ENCODE measurements around the gene TEKT2.

TEKT2 gene

GRCh38 chr1:36088265-36088576, 4.3 kb downstream of the TEKT2 start:
- DNase-seq = no peak

DNA sequence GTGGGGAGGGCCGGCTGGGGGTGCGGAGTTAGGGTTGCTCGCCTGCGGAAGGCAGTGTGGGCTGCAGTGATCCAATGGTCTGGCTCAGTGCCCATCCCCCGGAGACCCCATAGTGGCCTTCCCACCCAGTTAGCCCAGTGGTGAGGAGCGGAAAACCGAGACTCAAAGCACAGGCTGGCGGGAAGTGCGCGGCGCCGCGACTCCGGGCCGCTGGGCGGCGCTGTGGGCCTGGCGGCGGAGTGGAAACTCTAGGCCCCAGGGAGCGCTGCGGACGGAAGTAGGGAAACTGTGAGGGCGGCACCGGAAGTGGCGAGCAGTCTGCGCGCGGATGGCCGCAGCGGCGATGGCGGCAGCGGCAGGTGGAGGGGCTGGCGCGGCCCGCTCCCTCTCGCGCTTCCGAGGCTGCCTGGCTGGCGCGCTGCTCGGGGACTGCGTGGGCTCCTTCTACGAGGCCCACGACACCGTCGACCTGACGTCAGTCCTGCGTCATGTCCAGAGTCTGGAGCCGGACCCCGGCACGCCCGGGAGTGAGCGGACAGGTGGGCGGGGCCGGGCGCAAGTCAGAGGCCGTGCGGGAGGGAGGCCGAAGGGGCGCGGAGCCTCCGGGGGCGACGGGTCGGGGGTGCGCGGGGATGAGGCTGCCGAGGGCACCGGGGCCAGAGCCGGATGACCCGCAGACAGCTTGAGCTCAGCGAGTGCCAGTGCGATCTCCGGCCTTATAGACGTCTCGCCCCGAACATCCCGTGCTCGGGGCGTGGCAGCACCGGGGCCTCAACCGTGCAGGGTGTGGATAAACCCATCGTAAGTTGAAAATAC, 4.9 kb downstream of the TEKT2 start, which contains the start of gene ADPRS:
Gene ADPRS, plus strand, starts transcription at position 316 of the 816 bp plus-strand sequence. Its CDS starts 13 bp downstream, at position 329.
- peak; percentile 92 for DNase-seq

DNA sequence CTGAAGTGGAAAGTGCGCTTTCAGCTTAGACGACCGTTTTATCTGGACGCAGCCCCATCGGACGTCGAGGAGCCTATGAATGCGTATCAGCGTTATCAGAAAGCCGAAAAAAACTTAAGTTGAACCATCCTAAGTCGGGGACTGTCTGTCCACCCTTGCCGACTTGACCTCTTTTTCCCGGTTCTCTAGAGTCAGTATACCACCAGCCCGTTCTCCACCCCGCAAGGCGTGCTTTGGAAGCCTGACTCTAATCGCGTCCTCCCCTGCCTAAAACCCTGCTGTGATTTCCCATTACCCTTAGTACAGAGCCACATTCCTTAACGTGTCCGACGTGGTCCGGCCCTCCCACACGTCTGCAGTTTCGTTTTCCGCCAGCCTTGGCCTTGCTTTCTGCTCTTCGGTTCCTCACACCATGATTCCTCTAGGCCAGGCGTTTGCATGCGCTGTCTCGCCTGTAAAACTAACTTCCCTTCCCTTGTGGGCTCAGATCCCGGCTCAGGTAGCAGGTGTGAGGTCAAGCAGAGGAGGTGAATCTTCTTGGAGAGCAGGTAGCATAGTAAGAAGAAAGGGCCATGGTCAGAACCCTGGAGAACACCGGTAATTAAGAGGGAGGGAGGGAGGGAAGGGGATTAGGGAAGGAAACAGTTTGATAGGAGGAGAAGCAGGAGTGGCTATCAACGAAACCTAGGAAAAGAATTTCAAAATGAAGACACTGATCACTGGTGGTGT, 5.7 kb downstream of the TEKT2 start:
- no peak for DNase-seq

DNA sequence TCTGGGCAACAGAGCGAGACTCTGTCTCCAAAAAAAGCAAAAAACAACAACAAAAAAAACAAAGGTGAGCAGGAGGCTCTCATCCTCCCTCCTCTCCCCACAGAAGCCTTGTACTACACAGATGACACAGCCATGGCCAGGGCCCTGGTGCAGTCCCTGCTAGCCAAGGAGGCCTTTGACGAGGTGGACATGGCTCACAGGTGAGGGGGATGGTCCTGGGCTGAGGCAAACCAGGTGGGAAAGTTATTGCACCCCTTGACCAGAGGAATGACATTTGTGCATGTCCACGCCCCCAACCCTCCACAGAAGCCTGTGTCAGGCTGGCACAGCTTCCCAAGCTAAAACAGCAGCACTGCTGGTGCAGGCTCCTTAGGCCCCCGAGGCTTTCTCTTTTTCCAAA, 7.2 kb downstream of the TEKT2 start:
- DNase-seq = no peak

DNA sequence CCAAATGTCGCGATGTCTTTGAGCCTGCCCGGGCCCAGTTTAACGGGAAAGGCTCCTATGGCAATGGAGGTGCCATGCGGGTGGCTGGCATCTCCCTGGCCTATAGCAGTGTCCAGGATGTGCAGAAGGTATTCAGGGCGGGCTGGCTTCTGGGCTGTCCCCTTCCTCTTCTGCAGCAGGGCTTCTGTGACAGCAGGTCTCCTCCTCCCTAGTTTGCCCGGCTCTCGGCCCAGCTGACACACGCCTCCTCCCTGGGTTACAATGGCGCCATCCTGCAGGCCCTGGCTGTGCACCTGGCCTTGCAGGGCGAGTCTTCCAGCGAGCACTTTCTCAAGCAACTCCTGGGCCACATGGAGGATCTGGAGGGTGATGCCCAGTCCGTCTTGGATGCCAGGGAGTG, 7.8 kb downstream of the TEKT2 start:
- DNase-seq = no peak

DNA sequence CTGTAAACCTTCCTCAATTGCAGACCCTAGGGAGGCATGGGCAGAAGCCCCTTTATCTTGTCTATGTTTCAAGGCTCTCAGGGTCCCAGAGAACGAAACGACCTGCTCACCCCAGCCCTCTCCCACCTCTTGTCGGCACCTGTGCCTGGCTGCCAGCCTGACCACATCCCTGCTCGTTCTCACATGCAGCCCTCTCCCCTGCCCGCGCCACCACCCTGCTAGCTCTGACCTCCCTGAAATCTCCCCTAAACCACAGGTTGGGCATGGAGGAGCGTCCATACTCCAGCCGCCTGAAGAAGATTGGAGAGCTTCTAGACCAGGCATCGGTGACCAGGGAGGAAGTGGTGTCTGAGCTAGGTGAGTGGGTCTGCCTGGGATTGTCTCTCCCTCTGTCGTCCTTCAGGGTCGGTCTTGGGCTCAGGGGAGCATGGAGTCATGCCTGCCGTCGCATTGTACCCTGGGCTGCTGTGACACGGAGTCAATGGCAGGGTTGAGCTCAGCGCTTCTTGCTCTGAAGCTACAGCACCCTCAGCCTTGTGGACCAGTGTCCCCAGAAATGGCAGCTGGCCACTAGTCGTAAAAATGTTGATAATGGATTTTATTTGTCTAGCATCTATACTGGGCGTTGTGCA, 8.4 kb downstream of the TEKT2 start:
- DNase-seq = no peak

- DNase-seq = no peak
These were observed 8.9 kb downstream of the TEKT2 start for GRCh38 chr1:36092798-36093185.

GRCh38 chr1:36093226-36093625, 9.3 kb downstream of the TEKT2 start:
- no peak for DNase-seq

DNA sequence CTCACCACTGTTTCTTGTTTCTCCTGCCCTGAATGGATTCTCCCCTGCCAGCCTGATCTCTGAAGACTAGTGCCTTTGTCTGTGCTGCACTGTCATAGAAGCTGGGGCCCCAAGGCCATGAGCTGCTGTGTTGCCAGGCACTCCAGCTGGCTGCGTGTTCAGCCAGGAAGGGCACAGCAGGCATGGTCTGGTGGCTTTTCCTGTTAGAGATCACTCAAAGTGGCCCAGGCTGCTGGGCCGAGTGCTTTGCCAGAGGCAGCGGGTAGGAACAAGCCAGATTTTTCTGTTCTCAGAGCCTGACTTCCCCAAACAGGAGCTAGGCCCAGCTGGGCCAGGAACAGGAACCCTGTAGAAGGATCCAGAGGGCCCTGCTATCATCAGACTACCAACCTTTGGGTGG, 10.0 kb downstream of the TEKT2 start:
- no peak for DNase-seq

GRCh38 chr1:36094621-36095061, 10.7 kb downstream of the TEKT2 start:
- DNase-seq = no peak

GRCh38 chr1:36095760-36096405, 12.0 kb downstream of the TEKT2 start:
- DNase-seq = peak; percentile 38

DNA sequence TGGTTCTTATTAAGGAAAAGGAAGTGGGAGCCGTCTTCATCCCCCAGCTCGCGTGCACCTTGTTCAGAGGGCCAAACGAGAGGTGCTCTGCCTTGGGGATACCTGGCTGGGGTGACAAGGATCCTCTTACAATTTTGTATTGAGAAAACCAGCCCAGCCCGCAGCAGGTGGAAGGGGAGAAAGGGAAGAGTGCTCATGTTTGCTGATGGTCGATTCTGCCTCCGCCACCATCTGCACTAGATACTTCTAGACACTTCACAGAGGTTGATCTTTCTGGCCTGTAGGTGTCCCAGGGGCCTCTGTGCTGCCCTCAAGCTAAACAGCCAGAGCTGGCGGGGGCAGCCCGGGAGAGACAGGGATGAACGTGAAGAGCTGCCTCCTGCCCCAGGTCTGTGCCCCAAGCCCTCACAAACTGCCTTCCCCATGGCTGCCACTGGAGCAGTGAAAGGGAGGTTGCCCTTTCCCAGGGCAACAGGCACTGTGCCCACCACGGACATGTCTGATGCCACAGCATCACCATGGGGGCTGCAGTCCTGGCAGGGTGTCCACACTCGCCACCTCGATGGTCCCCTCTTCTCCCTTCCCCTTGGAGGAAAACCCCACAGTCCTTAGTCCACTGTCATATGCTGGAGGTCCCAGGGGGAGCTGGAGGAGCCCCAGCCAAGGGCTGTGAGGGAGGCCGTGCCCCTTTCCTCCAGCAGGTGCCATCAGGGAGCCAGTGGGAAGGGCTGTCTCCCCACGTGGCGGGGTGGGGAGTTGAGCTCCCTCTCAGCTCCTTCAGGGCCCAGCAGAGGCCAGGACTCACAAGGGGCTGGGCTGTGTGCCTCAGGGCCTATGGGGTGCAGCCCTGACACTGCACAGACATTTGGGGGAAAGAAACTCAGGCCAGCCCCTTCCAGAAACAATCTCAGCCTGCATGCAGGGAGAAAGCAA, 12.9 kb downstream of the TEKT2 start:
- DNase-seq = peak; percentile 32

DNA sequence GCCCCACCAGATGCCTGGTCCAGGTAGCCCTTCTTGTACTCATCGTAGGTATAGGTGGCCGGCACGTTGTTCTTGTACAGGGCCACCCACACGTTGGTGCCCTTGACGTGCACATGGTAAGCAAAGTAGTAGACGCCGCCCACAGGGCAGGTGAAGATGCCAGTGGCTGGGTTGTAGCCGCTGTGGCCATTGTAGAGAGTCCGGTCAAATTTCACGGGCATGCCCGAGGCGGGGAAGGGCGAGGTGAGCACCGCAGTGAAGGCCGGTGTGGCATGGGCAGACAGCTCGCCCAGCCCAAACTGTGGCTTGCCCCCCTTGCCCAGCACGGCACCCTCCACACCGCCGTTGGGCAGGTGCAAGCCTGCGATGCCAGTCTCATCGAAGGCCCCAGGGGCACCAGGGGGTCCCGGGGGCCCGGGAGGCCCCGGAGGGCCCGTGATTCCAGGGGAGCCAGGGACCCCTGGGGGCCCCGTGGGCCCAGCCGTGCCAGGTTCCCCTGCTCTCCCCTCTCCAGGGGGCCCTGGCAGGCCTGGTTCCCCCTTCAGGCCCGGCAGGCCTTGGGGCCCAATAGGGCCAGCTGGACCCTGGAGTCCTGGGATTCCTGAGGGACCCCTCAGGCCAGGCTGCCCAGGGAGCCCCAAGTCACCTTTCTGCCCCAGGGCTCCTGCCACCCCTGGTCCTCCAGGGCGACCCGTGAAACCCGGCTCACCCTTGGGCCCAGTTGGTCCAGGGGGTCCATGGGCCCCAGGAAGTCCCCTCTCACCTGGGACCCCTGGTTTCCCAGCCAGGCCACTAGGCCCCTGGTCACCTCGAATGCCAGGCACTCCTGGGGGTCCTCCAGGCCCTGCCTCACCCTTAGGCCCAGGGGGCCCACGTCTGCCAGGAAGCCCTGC, 14.0 kb downstream of the TEKT2 start:
- no peak for DNase-seq

- no peak for DNase-seq
These were observed 14.9 kb downstream of the TEKT2 start for GRCh38 chr1:36098650-36099365.

DNA sequence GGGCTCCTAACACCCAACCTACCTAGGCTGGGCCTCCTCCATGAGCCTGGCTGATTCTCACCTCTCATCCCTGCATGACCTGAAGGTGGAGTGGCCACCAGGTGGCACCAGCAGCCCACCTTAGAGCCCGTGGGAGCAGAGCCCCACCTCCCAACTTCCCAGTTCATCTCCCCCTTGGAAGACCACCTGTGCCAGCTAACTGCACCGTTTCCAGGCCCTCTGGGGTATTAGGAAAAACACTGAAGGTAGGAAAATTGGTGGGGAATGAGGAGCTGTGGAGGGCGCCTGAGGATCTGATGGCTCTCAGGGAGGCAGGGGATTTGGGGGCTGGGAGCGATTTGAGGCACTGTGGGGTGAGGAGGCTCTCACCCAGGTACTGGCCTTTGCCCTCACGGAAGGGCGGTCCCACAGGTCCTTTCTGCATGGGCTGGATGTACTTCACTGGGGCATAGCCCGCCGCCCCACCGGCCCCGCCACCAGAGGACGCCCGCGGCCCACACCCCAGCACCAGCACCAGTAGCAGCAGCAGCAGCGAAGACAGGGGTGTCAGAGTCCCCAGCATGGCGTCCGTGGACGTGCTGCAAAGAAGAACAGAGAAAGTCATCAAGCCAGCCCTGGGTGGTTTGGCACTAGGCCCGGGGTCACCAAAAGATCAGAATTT, 15.9 kb downstream of the TEKT2 start:
- DNase-seq = peak; percentile 85

DNA sequence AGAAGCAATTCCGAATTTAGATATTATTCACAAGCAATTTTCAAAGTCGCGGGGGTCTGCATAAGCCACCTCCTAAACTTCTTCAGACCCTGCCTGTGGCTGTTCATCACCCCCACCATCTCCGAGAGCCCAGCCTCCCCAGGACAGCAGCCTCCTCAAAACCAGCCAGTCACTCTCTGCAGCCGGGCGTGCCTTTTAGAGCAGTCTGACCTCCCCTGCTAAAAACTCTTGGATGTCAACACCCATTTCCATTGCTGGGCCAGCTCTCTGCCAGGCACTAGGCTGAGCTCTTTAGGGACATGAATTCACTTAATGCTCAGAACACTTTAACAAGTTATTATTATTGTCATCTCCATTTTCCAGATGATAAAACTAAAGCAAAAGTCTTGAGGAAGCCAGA, 16.5 kb downstream of the TEKT2 start:
- DNase-seq = no peak

GRCh38 chr1:36101546-36101945, 17.7 kb downstream of the TEKT2 start:
- DNase-seq = no peak

- peak; percentile 17 for DNase-seq
These were observed 22.4 kb downstream of the TEKT2 start for GRCh38 chr1:36106269-36106668.

DNA sequence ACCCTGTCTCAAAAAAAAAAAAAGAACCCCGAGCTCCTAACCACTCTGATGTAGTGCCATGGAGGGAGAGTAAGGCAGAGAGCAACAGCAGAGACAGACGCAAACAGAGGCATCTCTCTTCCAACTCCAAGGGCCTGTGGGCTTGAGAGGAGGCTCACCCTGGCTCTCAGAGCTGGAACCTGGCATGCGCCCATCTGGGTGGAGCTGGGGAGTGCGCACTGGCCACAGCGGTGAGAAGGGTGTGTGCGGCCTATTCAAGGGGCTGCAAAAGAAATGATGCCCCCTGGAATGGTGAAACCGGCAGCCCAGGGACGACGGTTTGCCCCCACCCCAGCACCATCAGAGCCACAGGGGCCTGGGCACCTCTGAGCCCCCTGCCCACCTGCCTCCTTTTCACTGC, 23.5 kb downstream of the TEKT2 start:
- DNase-seq = peak; percentile 48

- peak; percentile 54 for DNase-seq
These were observed 24.4 kb downstream of the TEKT2 start for GRCh38 chr1:36108314-36108713.
